OCI-M2 (cell line): ENCODE measurements around the gene GSG1L.
"Not testable (repeated sequence)": the region's sequence is repeated elsewhere in the genome, so short reads cannot be mapped to it uniquely, and the experiment has no call there.

Experiments
- DNase-seq: peaks from one replicate; lab custom pipeline; 2025; ENCODE audit not compliant: unreplicated experiment; lab: John Stamatoyannopoulos, UW

GSG1L gene

GRCh38 chr16:27985981-27986380 is 77.5 kb downstream of the GSG1L start:
- DNase-seq = no peak

- no peak for DNase-seq
Measured at GRCh38 chr16:27984121-27984520, 79.4 kb downstream of the GSG1L start.

- DNase-seq = no peak
Measured at GRCh38 chr16:27983244-27983643, 80.3 kb downstream of the GSG1L start.

GRCh38 chr16:27982184-27982583 is 81.3 kb downstream of the GSG1L start:
- DNase-seq = no peak

GRCh38 chr16:27980919-27981700 is 82.4 kb downstream of the GSG1L start:
- no peak for DNase-seq

- DNase-seq = no peak
Measured at GRCh38 chr16:27980076-27980775, 83.3 kb downstream of the GSG1L start.

- DNase-seq = not testable (repeated sequence)
Measured at GRCh38 chr16:27979668-27980067, 83.8 kb downstream of the GSG1L start.

- DNase-seq = no peak
Measured at GRCh38 chr16:27978876-27979275, 84.6 kb downstream of the GSG1L start.

- no peak for DNase-seq
Measured at GRCh38 chr16:27977966-27978365, 85.5 kb downstream of the GSG1L start.

GRCh38 chr16:27976990-27977389 is 86.5 kb downstream of the GSG1L start:
- no peak for DNase-seq

GRCh38 chr16:27974896-27975540 is 88.5 kb downstream of the GSG1L start:
- DNase-seq = no peak

GRCh38 chr16:27973678-27974077 is 89.8 kb downstream of the GSG1L start:
- no peak for DNase-seq

GRCh38 chr16:27972500-27972899 is 91.0 kb downstream of the GSG1L start:
- DNase-seq = no peak

- no peak for DNase-seq
Measured at GRCh38 chr16:27969574-27969973, 93.9 kb downstream of the GSG1L start.

GRCh38 chr16:27967169-27967568 is 96.3 kb downstream of the GSG1L start:
- DNase-seq = no peak

GRCh38 chr16:27966756-27967155 is 96.8 kb downstream of the GSG1L start:
- DNase-seq = no peak

- DNase-seq = no peak
Measured at GRCh38 chr16:27965801-27966200, 97.7 kb downstream of the GSG1L start.

GRCh38 chr16:27963471-27963965 is 100.0 kb downstream of the GSG1L start:
- no peak for DNase-seq

- DNase-seq = no peak
Measured at GRCh38 chr16:27962197-27962596, 101.3 kb downstream of the GSG1L start.

- DNase-seq = no peak
Measured at GRCh38 chr16:27961296-27961620, 102.3 kb downstream of the GSG1L start.

- no peak for DNase-seq
Measured at GRCh38 chr16:27960619-27961295, 102.8 kb downstream of the GSG1L start.
